GM20000 (cell line): ENCODE measurements around the gene TBPL2.
A peak's percentile ranks its signal among the peaks of the same experiment; 100 is the strongest.

Experiments used
- DNase-seq: peaks from one replicate; pipeline ENCODE4 v3.0.0; 2012; ENCODE audit warnings: low spot score
- CTCF ChIP-seq: IDR thresholded peaks from 2 replicates; pipeline ENCODE4 v1.5.1; 2012; ENCODE audit warnings: mild to moderate bottlenecking, control low read depth; ENCODE audit errors: extremely low read depth, missing control alignments

Gene TBPL2

GRCh38 chr14:55416866-55417265 lies 23.6 kb downstream of the TBPL2 start:
- TF ChIP-seq CTCF: peak; percentile 25
- DNase-seq: no peak

- DNase-seq: no peak
- no peak for TF ChIP-seq CTCF
These were observed 25.9 kb downstream of the TBPL2 start for GRCh38 chr14:55414551-55414950.

- no peak for TF ChIP-seq CTCF
- no peak for DNase-seq
These were observed 27.7 kb downstream of the TBPL2 start for GRCh38 chr14:55412676-55413075.

GRCh38 chr14:55411426-55412389 lies 28.7 kb downstream of the TBPL2 start, which contains the start of gene ATG14:
TSS of gene ATG14 (minus strand) at chr14:55411830. CDS start at chr14:55411822, 8 bp downstream.
- no peak for TF ChIP-seq CTCF
- DNase-seq: peak; percentile 92

GRCh38 chr14:55410876-55411275 lies 29.5 kb downstream of the TBPL2 start:
- no peak for DNase-seq
- TF ChIP-seq CTCF: no peak

- no peak for DNase-seq
These were observed 36.1 kb downstream of the TBPL2 start for GRCh38 chr14:55404173-55404854.

More at GRCh38 chr14:55404173-55404854, 36.1 kb downstream of the TBPL2 start:
- no peak for TF ChIP-seq CTCF
